Stimulated activated CD8-positive, alpha-beta memory T cell treated with anti-CD3 and anti-CD28 coated beads, Interleukin-4, amount 100 ng/mL, for 24 hours (primary cell): ENCODE data around the gene PLA2G2D.

Experiments
- DNase-seq: peaks from one replicate; pipeline ENCODE4 v3.0.0-alpha.2; 2020; ENCODE audit warnings: low read depth

Gene PLA2G2D

GRCh38 chr1:20114021-20114648 lies 5.2 kb downstream of the PLA2G2D start:
- DNase-seq, result no peak

- no peak for DNase-seq
These were observed 6.9 kb downstream of the PLA2G2D start for GRCh38 chr1:20112279-20113000.

- no peak for DNase-seq
These were observed 7.9 kb downstream of the PLA2G2D start for GRCh38 chr1:20111452-20111851.

GRCh38 chr1:20110679-20111078 lies 8.7 kb downstream of the PLA2G2D start:
- no peak for DNase-seq

GRCh38 chr1:20109223-20109856 lies 10.0 kb downstream of the PLA2G2D start:
- DNase-seq, result no peak

GRCh38 chr1:20108366-20109123 lies 10.8 kb downstream of the PLA2G2D start:
- DNase-seq, result no peak

- DNase-seq, result no peak
These were observed 11.5 kb downstream of the PLA2G2D start for GRCh38 chr1:20107796-20108195.

GRCh38 chr1:20107351-20107750 lies 12.0 kb downstream of the PLA2G2D start:
- no peak for DNase-seq

- DNase-seq, result no peak
These were observed 13.5 kb downstream of the PLA2G2D start for GRCh38 chr1:20105856-20106255.

GRCh38 chr1:20102875-20103274 lies 16.5 kb downstream of the PLA2G2D start:
- DNase-seq, result no peak

GRCh38 chr1:20100632-20101355 lies 18.5 kb downstream of the PLA2G2D start:
- no peak for DNase-seq

GRCh38 chr1:20099533-20099932 lies 19.8 kb downstream of the PLA2G2D start:
- DNase-seq, result no peak

- DNase-seq, result no peak
These were observed 22.4 kb downstream of the PLA2G2D start for GRCh38 chr1:20096840-20097447.

- DNase-seq, result no peak
These were observed 23.5 kb downstream of the PLA2G2D start for GRCh38 chr1:20095564-20096434.

GRCh38 chr1:20093940-20094391 lies 25.4 kb downstream of the PLA2G2D start:
- DNase-seq, result no peak

- DNase-seq, result no peak
These were observed 26.0 kb downstream of the PLA2G2D start for GRCh38 chr1:20093303-20093702.

GRCh38 chr1:20090641-20091040 lies 28.7 kb downstream of the PLA2G2D start:
- no peak for DNase-seq

- no peak for DNase-seq
These were observed 29.2 kb downstream of the PLA2G2D start for GRCh38 chr1:20090119-20090518.

- no peak for DNase-seq
These were observed 29.8 kb downstream of the PLA2G2D start for GRCh38 chr1:20089328-20090077.

GRCh38 chr1:20087668-20088067 lies 31.7 kb downstream of the PLA2G2D start:
- no peak for DNase-seq
